H1 (cell line): Measurements from ENCODE around the gene CASQ2. TPM values are rescaled to one million over a fixed set of nuclear protein-coding genes. Genes with fewer than 3 reads are reported as not detected.

ENCODE experiments used
- RFX5 ChIP-seq: IDR thresholded peaks from 2 replicates; pipeline ENCODE4 v1.6.1; 2011; ENCODE audit warnings: low read depth, low read length, improper control_type of control experiment, borderline replicate concordance
- SRF ChIP-seq: IDR thresholded peaks from 2 replicates; pipeline ENCODE4 v1.6.1; 2011; ENCODE audit warnings: mild to moderate bottlenecking, low read depth, low read length, moderate library complexity
- polyA plus RNA-seq, 7 experiments: library from polyadenylated mRNA; depleted of rRNA in 3 of 7; stranded (reverse) in 5 of 7; unstranded in 2 of 7; fragments of >200 nt in 5 of 7; fragments of 200-250 nt in 2 of 7; gene quantifications; 1 replicate in 5 of 7; 2 replicates in 1 of 7; 4 replicates in 1 of 7; pipeline versions ENCODE4 v1.2.1 to v1.2.3, GENCODE V29; 2011 to 2013; ENCODE audit warnings: missing spikeins in 2 of 7, mixed read lengths in 2 of 7
- total RNA-seq: library from RNA; stranded (reverse); fragmentation: NEBNext Ultra II Directional; extraction: Animal tissue kit (Norgen Biotek cat#: 25700); gene quantifications from 2 replicates; pipeline ENCODE4 v1.2.1, GENCODE V29; 2021

CASQ2 gene
- total and polyA plus RNA-seq, 2 of the 8 experiments (the other 6 are each of a cell fraction or from before 2014, with no cell fraction given) = not detected

DNA sequence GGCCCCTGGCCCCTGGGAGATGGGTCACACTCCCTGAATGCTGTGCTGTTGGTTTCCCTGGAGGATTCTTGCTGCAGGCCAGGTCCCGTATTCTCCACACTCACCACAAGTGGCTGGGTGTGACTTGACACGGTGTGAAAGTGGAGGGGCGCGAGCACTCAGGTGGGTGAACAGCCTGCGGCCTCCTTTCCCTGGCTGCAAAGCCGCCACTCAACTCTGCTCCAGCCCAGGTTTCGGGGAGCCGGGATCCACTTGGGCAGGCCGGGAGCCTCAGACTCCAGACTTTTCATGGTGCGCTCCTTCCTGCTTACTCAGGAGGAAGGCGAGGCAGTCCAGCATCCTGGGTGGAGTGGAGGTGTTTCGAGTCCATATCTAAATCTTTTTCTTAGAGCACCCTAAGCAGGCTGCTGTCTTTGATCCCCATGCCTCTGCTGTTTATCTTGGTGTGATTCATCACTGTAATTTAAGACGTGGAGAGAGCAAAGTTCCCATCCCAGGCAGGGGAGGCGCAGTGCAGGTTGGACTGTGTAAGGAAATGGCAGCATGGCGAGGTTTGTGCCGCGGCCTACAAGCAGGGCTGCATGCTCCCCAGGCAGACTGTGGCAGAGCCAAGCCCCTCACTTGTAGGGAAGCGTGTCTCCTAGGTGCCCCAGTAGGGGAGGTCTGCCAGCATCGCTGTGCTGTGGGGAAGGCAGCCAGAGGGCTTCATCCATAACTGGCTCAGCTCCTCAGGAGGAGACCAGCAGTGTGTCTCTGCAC is 97.2 kb downstream of the CASQ2 start (continued):
- TF ChIP-seq RFX5 (no peak), SRF (no peak)
- TF ChIP-seq, all 59 proteins: peak for 0
